CD4-positive, alpha-beta T cell treated with Interleukin-15 for 4 hours (primary cell): Measurements from ENCODE around the gene ITSN1.

Experiments
- DNase-seq: peaks from one replicate; pipeline ENCODE4 v3.0.0-alpha.2; 2020; ENCODE audit warnings: low spot score

The ITSN1 gene

DNA sequence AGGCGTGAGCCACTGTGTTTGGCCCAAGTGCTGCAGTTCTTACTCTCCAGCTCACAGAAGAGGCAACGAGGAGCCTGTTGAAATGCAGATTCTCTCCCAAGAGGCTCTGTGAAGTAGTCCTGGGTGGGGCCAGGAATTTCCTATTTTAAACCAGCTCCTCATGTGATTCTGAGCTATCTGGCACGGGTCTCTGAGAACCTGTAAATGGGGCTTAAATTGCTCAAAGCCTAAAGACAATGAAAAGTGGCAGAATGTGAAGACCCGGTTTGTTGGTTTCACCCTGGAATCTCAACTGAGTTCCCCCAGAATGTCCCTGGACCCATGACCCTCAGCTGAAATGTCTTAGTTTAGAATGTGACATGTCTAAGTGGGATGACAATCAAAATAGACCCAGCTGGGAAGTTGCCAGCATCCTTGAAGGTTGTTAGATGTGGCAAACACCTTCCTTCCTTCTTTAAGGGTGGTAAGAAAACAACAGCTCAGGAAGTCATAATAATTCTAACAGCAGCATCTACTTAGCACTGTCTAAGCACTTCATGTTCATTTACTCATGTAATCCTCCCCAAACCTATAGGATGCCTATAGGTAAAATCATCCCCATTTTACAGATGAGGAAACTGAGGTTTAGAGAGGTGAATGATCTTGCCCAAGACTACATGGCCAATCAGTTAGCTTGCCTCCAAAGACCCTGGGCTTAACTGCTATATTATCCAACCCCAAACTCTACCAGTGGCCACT is 294.2 kb downstream of the ITSN1 start:
- DNase-seq: peak; percentile 74

DNA sequence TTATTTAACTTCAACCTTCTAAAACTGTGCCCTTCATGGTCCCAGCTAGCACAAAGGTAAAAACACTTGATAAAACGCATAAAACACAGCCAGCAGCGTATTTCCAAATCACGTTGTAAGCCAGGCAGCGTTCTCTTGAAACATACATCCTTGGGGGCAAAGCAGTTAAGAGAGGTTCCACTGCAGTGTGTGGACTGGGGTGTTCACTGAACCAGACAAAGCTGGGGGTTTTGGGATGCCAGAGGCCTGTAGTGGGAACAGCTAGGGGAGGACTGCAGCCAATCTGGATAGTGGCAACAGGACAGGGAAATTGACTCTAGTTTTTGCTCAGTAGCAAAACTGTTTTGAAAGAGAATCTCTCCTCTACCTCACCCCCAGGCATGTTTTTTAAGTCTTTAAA is 294.8 kb downstream of the ITSN1 start:
- DNase-seq: no peak

DNA sequence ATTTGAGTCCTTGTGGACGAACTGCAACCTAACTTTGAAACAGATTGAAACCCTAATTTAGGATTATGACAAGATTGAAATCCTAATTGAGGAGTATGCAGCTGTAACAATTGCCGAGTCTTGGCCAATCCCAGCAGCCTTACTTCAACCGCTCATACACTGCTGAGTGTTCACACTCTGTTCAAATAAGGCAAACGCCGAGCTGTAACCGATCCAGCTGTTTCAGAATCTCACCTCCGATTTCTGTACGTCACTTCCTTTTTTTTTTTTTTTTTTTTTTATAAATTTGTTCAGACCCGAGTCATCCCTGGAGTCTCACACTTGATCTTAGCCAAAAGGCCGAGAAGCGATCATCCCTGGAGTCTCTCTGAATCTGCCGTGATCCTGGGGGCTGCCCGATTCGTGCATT is 295.6 kb downstream of the ITSN1 start:
- peak; percentile 64 for DNase-seq

DNA sequence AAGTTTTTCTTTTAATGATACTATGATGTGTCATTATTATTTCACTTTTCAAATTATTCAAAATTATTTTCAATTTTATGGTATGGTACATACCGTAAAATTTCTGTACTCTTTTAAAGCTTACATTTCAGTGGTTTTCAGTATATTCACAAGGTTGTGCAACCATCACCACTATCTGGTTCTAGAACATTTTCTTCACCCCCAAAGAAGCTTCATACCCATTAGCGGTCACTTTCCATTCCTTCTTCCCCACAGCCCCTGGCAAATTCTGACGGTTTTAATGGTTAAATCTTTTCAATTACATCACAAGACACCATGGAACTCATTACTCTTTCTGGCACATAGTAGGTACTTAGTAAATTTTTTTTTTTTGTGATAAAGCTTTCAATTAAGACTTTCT is 296.1 kb downstream of the ITSN1 start:
- no peak for DNase-seq

DNA sequence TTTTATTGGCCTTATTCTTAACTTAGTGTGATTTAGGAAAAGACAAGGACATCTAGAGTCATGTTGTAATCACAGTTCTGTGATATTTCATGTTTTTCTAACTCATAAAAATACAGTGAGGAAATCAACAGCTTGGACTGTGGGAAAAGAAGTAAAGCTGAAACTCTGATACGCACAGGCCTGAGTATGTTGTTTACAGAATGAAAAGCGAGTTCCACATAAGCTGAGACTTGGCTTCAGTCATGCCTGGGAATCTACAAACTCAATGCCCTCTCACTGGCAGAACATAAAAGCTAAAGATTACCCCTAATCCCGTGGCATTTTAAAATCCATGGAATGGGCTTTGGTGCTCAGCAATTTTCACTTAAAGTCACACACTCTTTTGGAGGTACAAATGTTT is 296.9 kb downstream of the ITSN1 start:
- DNase-seq: no peak

DNA sequence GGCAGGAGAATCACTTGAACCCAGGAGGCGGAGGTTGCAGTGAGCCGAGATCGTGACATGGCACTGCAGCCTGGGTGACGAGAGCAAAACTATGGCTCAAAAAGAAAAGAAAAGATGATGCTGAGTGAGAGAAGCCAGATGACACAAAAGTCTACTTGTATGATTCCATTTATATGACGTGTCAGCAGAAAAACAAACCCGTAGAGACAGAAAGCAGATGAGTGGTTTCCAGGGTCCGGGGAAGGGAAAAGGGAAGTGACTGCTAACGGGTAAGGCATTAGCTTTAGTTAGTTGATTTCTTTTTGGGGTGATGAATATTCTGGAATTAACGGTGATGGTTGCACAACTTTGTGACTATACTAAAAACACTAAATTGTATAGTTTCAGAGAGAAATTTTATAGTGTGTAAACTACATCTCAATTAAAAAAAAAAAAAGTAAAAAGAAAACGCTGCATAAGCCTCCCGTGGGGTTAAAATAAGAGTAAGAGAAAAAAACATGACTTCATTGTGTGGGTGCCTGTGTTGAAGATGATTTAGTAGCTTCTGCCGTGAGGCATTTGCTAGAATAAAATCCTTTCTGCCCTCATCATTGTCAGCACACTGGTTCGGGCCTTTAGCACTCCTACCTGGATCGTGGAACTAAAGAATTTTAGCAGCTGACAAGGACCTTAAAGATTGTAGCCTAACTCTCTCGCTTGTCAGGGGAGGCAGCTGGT is 298.0 kb downstream of the ITSN1 start:
- no peak for DNase-seq

DNA sequence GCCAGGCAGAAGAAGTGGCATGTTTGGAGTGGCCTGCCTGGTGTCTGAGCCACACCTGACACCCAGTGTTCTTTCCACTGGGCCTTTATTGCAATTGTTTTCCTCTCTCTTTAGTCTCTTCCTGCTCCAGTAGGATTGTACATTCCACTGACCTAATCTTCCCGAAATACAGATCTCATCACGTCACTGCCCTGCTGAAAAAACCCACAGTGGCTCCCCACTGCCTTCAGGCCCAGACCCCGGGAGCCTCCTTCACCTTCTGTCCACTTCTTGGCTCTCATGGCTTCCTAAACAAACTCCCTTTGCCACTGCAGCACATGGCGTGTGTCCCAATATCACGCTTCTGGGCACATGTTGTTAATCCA is 298.6 kb downstream of the ITSN1 start:
- no peak for DNase-seq

DNA sequence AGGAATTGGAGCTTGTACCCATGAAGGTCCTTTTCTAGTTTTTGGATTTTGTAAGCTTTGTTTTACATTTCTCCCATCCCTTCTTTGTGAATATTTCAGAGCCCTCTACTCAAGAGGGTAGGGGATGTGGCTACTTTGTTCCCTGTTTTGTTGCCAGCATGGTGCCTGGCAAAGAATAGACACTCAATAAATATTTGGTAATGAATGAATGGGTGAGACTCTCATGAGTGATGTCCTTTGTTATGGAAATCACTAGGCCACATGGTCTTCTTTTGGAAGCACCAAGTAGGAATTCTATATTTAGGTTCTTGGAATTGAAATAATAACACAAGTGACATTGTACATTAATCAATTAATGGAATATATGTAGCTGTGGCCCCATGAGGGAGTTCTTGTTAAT is 300.1 kb downstream of the ITSN1 start:
- no peak for DNase-seq

DNA sequence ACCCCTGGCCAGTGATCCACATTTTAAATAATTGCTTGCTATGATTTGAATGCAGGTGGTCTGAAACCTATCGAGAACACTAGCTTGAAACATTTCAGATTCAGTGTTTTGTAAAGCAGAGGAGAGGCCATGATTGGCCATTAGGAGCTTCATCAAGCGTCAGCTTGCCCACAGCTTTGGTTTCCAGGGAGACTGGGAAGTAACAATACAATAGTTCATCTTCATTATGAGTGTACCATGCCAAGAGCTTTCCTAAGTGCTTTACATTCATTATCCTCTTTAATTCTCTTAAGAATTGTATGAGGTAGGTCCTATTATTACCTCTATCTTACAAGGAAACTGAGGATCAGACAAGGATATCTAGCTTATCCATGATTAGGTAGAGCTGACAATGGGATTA is 301.0 kb downstream of the ITSN1 start:
- DNase-seq: no peak

DNA sequence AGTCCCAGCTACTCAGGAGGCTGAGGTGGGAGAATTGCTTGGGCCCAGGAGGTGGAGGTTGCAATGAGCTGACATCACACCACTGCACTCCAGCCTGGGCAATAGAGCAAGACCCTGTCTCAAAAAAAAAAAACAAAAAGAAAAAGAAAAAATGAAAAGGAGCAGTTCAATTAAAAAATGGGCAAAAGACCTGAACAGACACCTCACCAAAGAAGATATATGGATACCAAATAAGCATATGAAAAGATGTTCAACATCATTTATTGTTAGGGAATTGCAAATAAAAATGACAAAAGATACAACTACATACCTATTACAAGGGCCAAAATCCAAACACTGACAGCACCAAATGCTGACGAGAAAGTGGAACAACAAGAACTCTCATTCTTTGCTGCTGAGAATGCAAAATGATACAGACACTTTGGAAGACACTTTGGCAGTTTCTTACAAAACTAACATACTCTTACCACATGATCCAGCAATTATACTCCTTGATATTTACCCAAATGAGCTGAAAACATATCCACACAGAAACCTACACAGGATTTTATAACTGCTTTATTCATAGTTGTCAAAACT is 302.0 kb downstream of the ITSN1 start:
- DNase-seq: no peak

DNA sequence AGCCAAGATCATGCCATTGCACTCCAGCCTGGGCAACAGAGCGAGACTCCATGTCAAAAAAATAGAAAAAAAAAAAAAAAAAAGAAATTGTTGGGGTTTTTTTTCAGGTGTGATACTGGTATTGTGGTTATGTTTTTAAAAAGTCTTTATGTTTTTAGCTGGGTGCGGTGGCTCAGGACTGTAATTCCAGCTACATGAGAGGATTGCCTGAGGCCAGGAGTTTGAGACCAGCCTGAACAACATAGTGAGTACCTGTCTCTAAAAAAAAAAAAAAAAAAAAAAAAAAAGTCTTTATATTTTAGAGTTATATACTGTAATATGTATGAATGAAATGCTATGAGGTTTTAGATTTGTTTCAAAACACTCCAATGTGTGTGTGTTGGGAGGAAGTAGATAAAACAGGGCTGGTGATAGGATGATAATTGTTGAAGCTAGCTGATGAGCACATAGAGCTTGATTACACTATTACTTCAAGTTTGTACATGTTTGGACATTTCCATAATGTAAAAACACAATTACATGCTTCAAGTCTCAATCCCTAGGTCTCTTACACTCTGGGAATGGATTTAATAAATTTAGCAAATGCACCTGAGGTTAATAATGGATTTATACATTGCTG is 303.5 kb downstream of the ITSN1 start:
- DNase-seq: no peak

DNA sequence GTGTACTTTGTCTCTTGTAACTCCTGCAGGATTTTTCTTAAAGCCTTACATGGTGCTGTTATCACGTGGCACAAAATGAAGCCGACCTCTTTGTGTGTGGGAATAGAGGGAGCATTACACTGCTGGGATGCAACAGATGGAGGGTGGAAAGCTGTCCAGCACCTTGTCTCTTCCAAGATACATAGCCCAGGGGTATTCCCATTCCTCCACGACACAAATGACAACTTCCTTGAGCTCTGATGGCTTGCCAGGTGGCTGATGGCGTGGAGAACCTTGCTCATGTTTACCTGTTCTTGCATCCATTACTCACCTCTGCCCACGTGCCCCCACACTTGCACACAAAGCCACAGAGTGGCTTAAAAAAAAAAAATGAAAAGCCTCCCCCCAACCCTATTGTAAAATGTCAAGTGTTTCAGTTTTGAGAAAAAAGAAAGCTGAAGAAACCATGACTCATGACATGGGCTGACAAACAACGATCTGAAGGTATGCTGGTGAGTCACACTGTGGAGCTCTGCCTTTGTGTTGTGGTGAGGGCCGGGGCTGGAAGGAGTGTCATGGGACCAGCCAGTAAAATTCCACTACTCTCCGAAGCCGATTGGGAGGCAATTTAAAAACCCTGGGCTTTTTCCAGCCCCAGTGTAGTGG is 305.3 kb downstream of the ITSN1 start:
- DNase-seq: peak; percentile 95

DNA sequence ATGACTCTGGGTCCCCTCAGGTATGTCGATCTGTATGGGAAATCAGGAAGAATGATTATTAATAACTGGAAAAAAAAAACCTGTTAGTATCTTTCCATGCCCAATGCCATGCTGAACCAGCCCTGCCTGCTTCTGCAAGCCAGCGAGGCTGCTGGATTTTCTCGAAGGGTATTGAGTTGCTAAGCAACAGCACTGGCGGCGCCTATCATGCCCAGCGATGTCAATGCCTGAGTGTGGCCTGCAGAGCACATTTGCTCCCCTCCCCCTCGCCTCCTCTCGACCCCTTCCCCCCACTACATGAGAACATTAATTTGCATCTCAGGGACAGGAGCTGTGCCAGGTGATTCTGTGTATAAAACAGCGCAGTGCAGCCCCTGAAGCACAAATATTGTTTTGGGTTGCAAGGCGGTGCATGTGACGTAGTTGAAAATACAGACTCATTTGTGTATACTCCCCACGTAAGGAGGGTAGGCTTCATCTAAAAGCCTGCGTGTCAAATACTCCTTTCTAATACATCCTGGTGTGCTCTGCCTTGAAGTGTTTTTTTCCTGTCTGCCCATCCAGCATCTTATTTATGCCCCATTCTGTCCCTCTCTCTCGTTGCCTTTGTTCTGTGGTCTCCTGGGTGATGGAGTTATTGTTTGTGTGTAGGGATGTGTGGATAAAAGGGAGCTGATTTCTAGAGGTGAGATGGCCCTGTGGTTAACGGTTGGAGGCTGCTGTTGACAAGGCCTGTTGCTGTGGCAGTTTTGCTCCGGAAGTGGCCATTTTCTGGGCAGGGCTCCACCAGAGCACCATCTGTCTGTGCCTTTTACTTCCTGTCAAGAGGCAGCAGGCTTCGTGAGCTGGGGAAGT is 306.0 kb downstream of the ITSN1 start:
- DNase-seq: peak; percentile 93

DNA sequence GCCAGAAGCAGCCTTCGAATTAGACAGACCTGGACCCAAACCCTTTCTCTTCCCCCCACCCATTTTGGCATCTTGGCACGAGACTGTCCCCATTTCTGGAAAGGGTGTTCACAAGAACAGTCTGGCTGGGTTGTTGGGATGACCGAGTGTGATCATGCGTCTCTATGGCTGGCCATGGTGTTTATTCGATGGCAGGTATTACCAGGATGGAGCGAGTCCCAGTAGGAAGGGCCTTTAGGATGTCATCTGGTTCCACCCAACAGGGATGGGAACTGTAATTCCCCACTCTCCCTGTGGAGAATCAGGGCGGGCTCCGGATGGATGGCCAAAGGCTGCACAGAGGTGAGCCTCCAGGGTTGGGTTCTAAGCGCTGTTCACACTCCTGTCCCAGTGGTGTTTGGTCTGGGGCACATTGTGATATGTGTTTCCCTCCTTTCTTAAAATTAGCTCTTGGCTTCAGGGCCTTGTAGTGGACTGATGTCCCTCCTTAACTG is 306.7 kb downstream of the ITSN1 start:
- DNase-seq: no peak
